Left lung (tissue), 10 donors: ENCODE measurements around the gene TRIM72. TPM values are rescaled to one million over a fixed set of nuclear protein-coding genes. Genes with fewer than 3 reads are reported as not detected.

Experiments
- ATAC-seq: fragments of 200-7000 bp; cut with Tn5 transposase; one replicate; pipeline ENCODE4 v1.9.1; 2020; ENCODE audit warnings: moderate library complexity
- DNase-seq, 4 donors: peaks; one replicate each; pipeline ENCODE4 v3.0.0-alpha.2; 2013 to 2020
- H3K27ac ChIP-seq, 2 donors: fragments of 200-600 bp; sonication (generic) in 1 of 2; one replicate each; pipeline versions ENCODE4 v1.5.0 to v1.8.0; 2020 to 2021
- H3K27me3 ChIP-seq, 2 donors: fragments of 200-600 bp; sonication (generic) in 1 of 2; one replicate each; pipeline versions ENCODE4 v1.5.0 to v1.8.0; 2020 to 2021
- H3K36me3 ChIP-seq, 2 donors: fragments of 200-600 bp; sonication (generic) in 1 of 2; one replicate each; pipeline versions ENCODE4 v1.5.0 to v1.8.0; 2020 to 2021
- H3K4me1 ChIP-seq, 2 donors: fragments of 200-600 bp; one replicate each; pipeline ENCODE4 v1.8.0; 2021
- H3K4me3 ChIP-seq, 2 donors: fragments of 200-600 bp; sonication (generic) in 1 of 2; one replicate each; pipeline versions ENCODE4 v1.5.0 to v1.8.0; 2020 to 2021; ENCODE audit warnings: mild to moderate bottlenecking in 1 of 2
- H3K9me3 ChIP-seq, 2 donors: fragments of 200-600 bp; sonication (generic) in 1 of 2; one replicate each; pipeline versions ENCODE4 v1.5.0 to v1.8.0; 2020 to 2021
- CTCF ChIP-seq, 2 donors: fragments of 200-600 bp; sonication (generic) in 1 of 2; IDR thresholded peaks; one replicate each; pipeline versions ENCODE4 v1.5.0 to v1.8.0; 2021; ENCODE audit warnings: antibody characterized with exemption in 2 of 2
- intact Hi-C, 2 donors: fragments of 100-400 bp; cut with DNase I; formaldehyde crosslinking; loops; one replicate each; pipeline versions ENCODE4 v1.11.2 to v1.14.2; 2022
- polyA plus RNA-seq, 6 donors: library from polyadenylated mRNA; unstranded; fragments of 120-200 nt; gene quantifications; one replicate each; pipeline ENCODE4 v1.2.1, GENCODE V29; 2013; ENCODE audit not compliant: insufficient read length in 6 of 6
- total RNA-seq, 2 donors: library from RNA; stranded (reverse); fragmentation: NEBNext Ultra II Directional; extraction: Animal tissue kit (Norgen Biotek cat#: 25700); gene quantifications; one replicate each; pipeline ENCODE4 v1.2.1, GENCODE V29; 2021
- donor health status: DM: no; HTN: yes; CAD: no.
- donor health status: DM: no; HTN: no; CAD: no.

TRIM72 gene
- total and polyA plus RNA-seq, 8 donors = 0.06 to 0.24 (median 0.17) TPM

DNA sequence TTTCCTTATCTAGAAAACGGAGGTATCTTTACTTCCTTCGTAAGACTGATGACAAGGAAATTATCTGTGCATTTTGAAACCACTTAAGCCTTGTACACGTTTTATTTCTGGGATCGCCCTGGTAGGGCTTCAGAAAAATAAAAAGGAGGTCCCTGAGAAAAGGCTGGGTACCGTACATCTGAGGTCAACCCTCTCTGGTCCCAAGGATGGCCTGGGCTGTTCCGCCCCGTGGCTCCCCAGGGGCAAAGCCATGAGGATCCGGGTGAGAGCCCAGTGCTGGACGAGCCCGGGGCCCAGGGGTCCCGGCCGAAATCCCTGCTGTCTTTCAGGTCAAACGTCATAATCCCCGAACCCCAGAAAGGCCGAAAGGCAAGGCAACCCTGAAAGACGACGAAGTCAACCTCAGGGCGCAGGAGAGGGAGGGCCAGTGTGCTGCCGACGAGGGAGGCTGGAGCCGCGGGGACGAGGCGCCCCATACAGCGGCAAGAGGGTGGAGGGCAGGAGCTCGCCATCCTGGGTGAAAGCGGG, 34.6 kb upstream of the TRIM72 start:
- Histone ChIP-seq H3K9me3 (no peaks in the 10 kb centered on the region), H3K36me3 (peaks cover 0 to 23% of the 10 kb centered on the region in 2 donors), H3K4me3 (peak overlapping the region; percentile 94 to 100), H3K27ac (peak overlapping the region; percentile 94 to 96), H3K4me1 (peaks cover 21 to 54% of the 10 kb centered on the region in 2 donors), H3K27me3 (no peaks in the 10 kb centered on the region)
- ATAC-seq (no peak), DNase-seq (no peak)
- intact Hi-C loops = no loop called here
- no peak for TF ChIP-seq CTCF (IDR thresholded peaks at IDR 0.05)

DNA sequence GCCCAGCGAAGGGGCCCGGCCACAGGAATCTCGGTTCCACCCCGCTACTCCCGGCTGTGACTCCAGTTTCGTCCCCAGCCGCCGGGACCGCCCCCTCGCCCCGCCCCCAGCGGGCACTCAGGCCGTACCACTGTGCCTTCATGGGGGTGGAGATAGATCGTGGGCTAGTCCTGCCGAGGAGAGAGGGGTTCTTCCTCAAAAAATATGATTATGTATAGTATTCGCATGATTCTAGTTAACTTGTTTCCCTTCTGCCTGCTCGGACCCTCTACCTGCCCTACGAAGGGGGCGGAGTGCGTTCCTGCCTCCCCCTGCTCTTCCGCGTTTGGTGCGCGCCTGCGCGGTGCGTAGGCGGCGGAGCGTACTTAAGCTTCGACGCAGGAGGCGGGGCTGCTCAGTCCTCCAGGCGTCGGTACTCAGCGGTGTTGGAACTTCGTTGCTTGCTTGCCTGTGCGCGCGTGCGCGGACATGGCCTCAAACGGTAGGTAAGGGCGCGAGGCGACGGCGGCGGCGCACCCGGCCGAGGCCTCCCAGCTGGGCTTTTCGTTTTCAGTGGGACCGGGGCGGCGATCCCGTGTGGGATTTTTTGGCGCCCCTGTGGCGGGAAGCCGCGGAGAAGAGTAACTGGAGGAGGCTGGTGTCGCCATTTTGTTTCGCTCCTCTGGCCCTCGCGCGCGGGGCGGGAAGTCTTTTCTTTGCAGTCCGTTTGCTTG, 34.0 kb upstream of the TRIM72 start, which contains the start of gene FUS:
FUS (plus strand) TSS at position 393 of the 713 bp plus-strand sequence; CDS start at position 469, 76 bp downstream.
- no peak for TF ChIP-seq CTCF (IDR thresholded peaks at IDR 0.05)
- intact Hi-C loops = no loop called here
- Histone ChIP-seq H3K36me3 (peaks cover 0 to 29% of the 10 kb centered on the region in 2 donors), H3K4me1 (peaks cover 21 to 56% of the 10 kb centered on the region in 2 donors), H3K9me3 (no peaks in the 10 kb centered on the region), H3K4me3 (peak within 1 kb of the TSS; percentile 94 to 100), H3K27ac (peak within 1 kb of the TSS; percentile 94 to 96), H3K27me3 (no peaks in the 10 kb centered on the region)
- DNase-seq (peak; percentile 92 to 96 (median 96)), ATAC-seq (peak; percentile 87)

- Histone ChIP-seq H3K4me1 (peaks cover 21 to 70% of the 10 kb centered on the region in 2 donors), H3K27me3 (no peaks in the 10 kb centered on the region)
- ATAC-seq = peak; percentile 1
Observed at GRCh38 chr16:31181102-31181830, 32.7 kb upstream of the TRIM72 start.

GRCh38 chr16:31182391-31182790, 31.5 kb upstream of the TRIM72 start:
- Histone ChIP-seq H3K27ac (peak overlapping the region in 1 of 2 donors; percentile 13), H3K4me1 (peaks cover 21 to 74% of the 10 kb centered on the region in 2 donors), H3K4me3 (peak overlapping the region; percentile 94 to 100), H3K27me3 (no peaks in the 10 kb centered on the region), H3K9me3 (no peaks in the 10 kb centered on the region), H3K36me3 (peaks cover 5 to 54% of the 10 kb centered on the region in 2 donors)
- ATAC-seq (no peak), DNase-seq (no peak)
- TF ChIP-seq CTCF (IDR thresholded peaks at IDR 0.05) = no peak
- intact Hi-C loops = no loop called here

More at GRCh38 chr16:31181102-31181830, 32.7 kb upstream of the TRIM72 start:
- TF ChIP-seq CTCF (IDR thresholded peaks at IDR 0.05) = no peak
- peak in 2 of 4 donors; percentile 60 to 86 for DNase-seq
- Histone ChIP-seq H3K36me3 (peaks cover 0 to 43% of the 10 kb centered on the region in 2 donors), H3K9me3 (no peaks in the 10 kb centered on the region), H3K4me3 (peak overlapping the region; percentile 94 to 100), H3K27ac (peak overlapping the region; percentile 94 to 96)
- intact Hi-C loops = no loop called here
